Thyroid gland (tissue), 4 donors: ENCODE data around the gene SYDE2.

Source experiments
- POLR2A ChIP-seq, 2 donors: fragments of 450-650 bp; IDR thresholded peaks; one replicate each; pipeline ENCODE4 v1.6.1; 2017; ENCODE audit warnings: antibody characterized with exemption in 2 of 2, mild to moderate bottlenecking in 2 of 2, moderate library complexity in 1 of 2
- TF ChIP-seq, protein P1 (sequence below), 6 experiments: fragments of 200-600 bp in 3 of 6; fragments of 450-650 bp in 3 of 6; sonication (generic) in 3 of 6; IDR thresholded peaks; one replicate each; pipeline ENCODE4 v1.5.1; 2016 to 2019; ENCODE audit warnings: antibody characterized with exemption in 6 of 6, mild to moderate bottlenecking in 2 of 6, inconsistent platforms in 1 of 6, moderate library complexity in 1 of 6

DNA sequence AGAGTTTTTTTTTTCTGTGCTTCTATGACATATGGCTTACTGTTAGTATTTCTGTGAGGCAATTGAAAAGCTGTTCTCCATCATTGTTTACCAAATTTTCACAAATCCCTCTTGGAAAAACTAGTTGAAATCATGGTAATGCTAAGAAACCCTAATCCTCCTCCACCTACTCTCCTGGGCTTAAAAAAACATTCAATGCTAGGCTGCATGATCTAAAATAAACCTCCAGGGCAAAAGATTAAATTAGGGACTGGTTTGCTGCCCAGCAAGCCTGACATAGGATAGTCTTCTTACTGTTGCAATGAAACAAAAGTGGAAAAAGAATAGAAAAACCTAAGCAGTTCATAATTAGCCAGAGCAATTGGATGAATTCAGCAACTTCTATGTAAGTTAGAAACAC lies 42.6 kb upstream of the SYDE2 start:
- TF ChIP-seq, protein P1, sequence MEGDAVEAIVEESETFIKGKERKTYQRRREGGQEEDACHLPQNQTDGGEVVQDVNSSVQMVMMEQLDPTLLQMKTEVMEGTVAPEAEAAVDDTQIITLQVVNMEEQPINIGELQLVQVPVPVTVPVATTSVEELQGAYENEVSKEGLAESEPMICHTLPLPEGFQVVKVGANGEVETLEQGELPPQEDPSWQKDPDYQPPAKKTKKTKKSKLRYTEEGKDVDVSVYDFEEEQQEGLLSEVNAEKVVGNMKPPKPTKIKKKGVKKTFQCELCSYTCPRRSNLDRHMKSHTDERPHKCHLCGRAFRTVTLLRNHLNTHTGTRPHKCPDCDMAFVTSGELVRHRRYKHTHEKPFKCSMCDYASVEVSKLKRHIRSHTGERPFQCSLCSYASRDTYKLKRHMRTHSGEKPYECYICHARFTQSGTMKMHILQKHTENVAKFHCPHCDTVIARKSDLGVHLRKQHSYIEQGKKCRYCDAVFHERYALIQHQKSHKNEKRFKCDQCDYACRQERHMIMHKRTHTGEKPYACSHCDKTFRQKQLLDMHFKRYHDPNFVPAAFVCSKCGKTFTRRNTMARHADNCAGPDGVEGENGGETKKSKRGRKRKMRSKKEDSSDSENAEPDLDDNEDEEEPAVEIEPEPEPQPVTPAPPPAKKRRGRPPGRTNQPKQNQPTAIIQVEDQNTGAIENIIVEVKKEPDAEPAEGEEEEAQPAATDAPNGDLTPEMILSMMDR (IDR thresholded peaks at IDR 0.05) = no peak
- no peak for TF ChIP-seq POLR2A (IDR thresholded peaks at IDR 0.05)
